ENCODE data around the gene POLN.
A peak's percentile ranks its signal among the peaks of the same experiment; 100 is the strongest.
"Not testable (repeated sequence)": the region's sequence is repeated elsewhere in the genome, so short reads cannot be mapped to it uniquely, and the experiment has no call there.

POLN gene

GRCh38 chr4:2231082-2231481 is 10.8 kb downstream of the POLN start:
- Histone ChIP-seq H3K27ac (ENCODE audit: low read length) (no peak overlapping the region), H3K9ac (ENCODE audit: low read length in 2 of 2) (no peak overlapping the region), H3K4me1 (ENCODE audit: control insufficient read depth, insufficient read depth, low read length) (no peaks in the 10 kb centered on the region), H3K4me3 (ENCODE audit: low read length in 2 of 2) (no peak overlapping the region), H3K36me3 (ENCODE audit: control insufficient read depth in 2 of 2, insufficient read depth in 2 of 2, low read length in 2 of 2) (peaks cover 7 to 8% of the 10 kb centered on the region in 2 donors), H3K9me3 (ENCODE audit: control insufficient read depth in 2 of 2, low read length in 2 of 2) (no peaks in the 10 kb centered on the region), H3K27me3 (ENCODE audit: control insufficient read depth in 1 of 2, insufficient read depth in 2 of 2, low read length in 2 of 2) (no peaks in the 10 kb centered on the region)

- no peaks in the 10 kb centered on the region for H3K9me3 ChIP-seq (ENCODE audit: control insufficient read depth in 2 of 2, low read length in 2 of 2)
- no peaks in the 10 kb centered on the region for H3K27me3 ChIP-seq (ENCODE audit: control insufficient read depth in 1 of 2, insufficient read depth in 2 of 2, low read length in 2 of 2)
- H3K4me1 ChIP-seq (ENCODE audit: control insufficient read depth, insufficient read depth, low read length) = no peaks in the 10 kb centered on the region
- H3K9ac ChIP-seq (ENCODE audit: low read length in 2 of 2) = no peak overlapping the region
- peaks cover 4 to 15% of the 10 kb centered on the region in 2 donors for H3K36me3 ChIP-seq (ENCODE audit: control insufficient read depth in 2 of 2, insufficient read depth in 2 of 2, low read length in 2 of 2)
- no peak overlapping the region for H3K4me3 ChIP-seq (ENCODE audit: low read length in 2 of 2)
- H3K27ac ChIP-seq (ENCODE audit: low read length) = no peak overlapping the region
These were observed 15.7 kb downstream of the POLN start for GRCh38 chr4:2226261-2226660.

GRCh38 chr4:2222838-2223237 is 19.1 kb downstream of the POLN start:
- Histone ChIP-seq H3K36me3 (ENCODE audit: control insufficient read depth in 2 of 2, insufficient read depth in 2 of 2, low read length in 2 of 2) (peaks cover 4 to 15% of the 10 kb centered on the region in 2 donors), H3K9me3 (ENCODE audit: control insufficient read depth in 2 of 2, low read length in 2 of 2) (no peaks in the 10 kb centered on the region), H3K27me3 (ENCODE audit: control insufficient read depth in 1 of 2, insufficient read depth in 2 of 2, low read length in 2 of 2) (no peaks in the 10 kb centered on the region), H3K4me3 (ENCODE audit: low read length in 2 of 2) (no peak overlapping the region), H3K27ac (ENCODE audit: low read length) (no peak overlapping the region), H3K4me1 (ENCODE audit: control insufficient read depth, insufficient read depth, low read length) (peaks cover 3% of the 10 kb centered on the region), H3K9ac (ENCODE audit: low read length in 2 of 2) (no peak overlapping the region)

- H3K27ac ChIP-seq (ENCODE audit: low read length); H3K27me3 ChIP-seq (ENCODE audit: control insufficient read depth in 1 of 2, insufficient read depth in 2 of 2, low read length in 2 of 2); H3K9me3 ChIP-seq (ENCODE audit: control insufficient read depth in 2 of 2, low read length in 2 of 2); H3K4me1 ChIP-seq (ENCODE audit: control insufficient read depth, insufficient read depth, low read length); H3K4me3 ChIP-seq (ENCODE audit: low read length in 2 of 2); H3K9ac ChIP-seq (ENCODE audit: low read length in 2 of 2): not testable (repeated sequence)
- H3K36me3 ChIP-seq (ENCODE audit: control insufficient read depth in 2 of 2, insufficient read depth in 2 of 2, low read length in 2 of 2) = peaks cover 4 to 11% of the 10 kb centered on the region in 2 donors
These were observed 20.5 kb downstream of the POLN start for GRCh38 chr4:2221378-2221777.

GRCh38 chr4:2220016-2220630 is 21.8 kb downstream of the POLN start:
- Histone ChIP-seq H3K4me3 (ENCODE audit: low read length in 2 of 2) (no peak overlapping the region), H3K4me1 (ENCODE audit: control insufficient read depth, insufficient read depth, low read length) (peaks cover 3% of the 10 kb centered on the region), H3K9me3 (ENCODE audit: control insufficient read depth in 2 of 2, low read length in 2 of 2) (no peaks in the 10 kb centered on the region), H3K27me3 (ENCODE audit: control insufficient read depth in 1 of 2, insufficient read depth in 2 of 2, low read length in 2 of 2) (no peaks in the 10 kb centered on the region), H3K9ac (ENCODE audit: low read length in 2 of 2) (peak overlapping the region in 1 of 2 donors; percentile 13), H3K36me3 (ENCODE audit: control insufficient read depth in 2 of 2, insufficient read depth in 2 of 2, low read length in 2 of 2) (peaks cover 4 to 11% of the 10 kb centered on the region in 2 donors), H3K27ac (ENCODE audit: low read length) (no peak overlapping the region)

GRCh38 chr4:2219233-2219760 is 22.6 kb downstream of the POLN start:
- H3K9ac ChIP-seq (ENCODE audit: low read length in 2 of 2) = no peak overlapping the region
- no peaks in the 10 kb centered on the region for H3K27me3 ChIP-seq (ENCODE audit: control insufficient read depth in 1 of 2, insufficient read depth in 2 of 2, low read length in 2 of 2)
- no peaks in the 10 kb centered on the region for H3K9me3 ChIP-seq (ENCODE audit: control insufficient read depth in 2 of 2, low read length in 2 of 2)
- peaks cover 4 to 11% of the 10 kb centered on the region in 2 donors for H3K36me3 ChIP-seq (ENCODE audit: control insufficient read depth in 2 of 2, insufficient read depth in 2 of 2, low read length in 2 of 2)
- no peak overlapping the region for H3K4me3 ChIP-seq (ENCODE audit: low read length in 2 of 2)
- peaks cover 3% of the 10 kb centered on the region for H3K4me1 ChIP-seq (ENCODE audit: control insufficient read depth, insufficient read depth, low read length)
- no peak overlapping the region for H3K27ac ChIP-seq (ENCODE audit: low read length)

GRCh38 chr4:2218436-2218835 is 23.5 kb downstream of the POLN start:
- H3K9me3 ChIP-seq (ENCODE audit: control insufficient read depth in 2 of 2, low read length in 2 of 2) = no peaks in the 10 kb centered on the region
- no peak overlapping the region for H3K27ac ChIP-seq (ENCODE audit: low read length)

GRCh38 chr4:2217726-2218125 is 24.2 kb downstream of the POLN start:
- Histone ChIP-seq H3K4me3 (ENCODE audit: low read length in 2 of 2) (no peak overlapping the region), H3K9ac (ENCODE audit: low read length in 2 of 2) (no peak overlapping the region), H3K36me3 (ENCODE audit: control insufficient read depth in 2 of 2, insufficient read depth in 2 of 2, low read length in 2 of 2) (peaks cover 0 to 2% of the 10 kb centered on the region in 2 donors), H3K27me3 (ENCODE audit: control insufficient read depth in 1 of 2, insufficient read depth in 2 of 2, low read length in 2 of 2) (no peaks in the 10 kb centered on the region), H3K4me1 (ENCODE audit: control insufficient read depth, insufficient read depth, low read length) (peaks cover 3% of the 10 kb centered on the region), H3K27ac (ENCODE audit: low read length) (no peak overlapping the region), H3K9me3 (ENCODE audit: control insufficient read depth in 2 of 2, low read length in 2 of 2) (no peaks in the 10 kb centered on the region)

More at GRCh38 chr4:2218436-2218835, 23.5 kb downstream of the POLN start:
- Histone ChIP-seq H3K4me3 (ENCODE audit: low read length in 2 of 2) (no peak overlapping the region), H3K4me1 (ENCODE audit: control insufficient read depth, insufficient read depth, low read length) (peaks cover 3% of the 10 kb centered on the region), H3K9ac (ENCODE audit: low read length in 2 of 2) (no peak overlapping the region), H3K36me3 (ENCODE audit: control insufficient read depth in 2 of 2, insufficient read depth in 2 of 2, low read length in 2 of 2) (peaks cover 1 to 9% of the 10 kb centered on the region in 2 donors), H3K27me3 (ENCODE audit: control insufficient read depth in 1 of 2, insufficient read depth in 2 of 2, low read length in 2 of 2) (no peaks in the 10 kb centered on the region)

GRCh38 chr4:2212831-2213230 is 29.1 kb downstream of the POLN start:
- no peak overlapping the region for H3K9ac ChIP-seq (ENCODE audit: low read length in 2 of 2)
- no peaks in the 10 kb centered on the region for H3K4me1 ChIP-seq (ENCODE audit: control insufficient read depth, insufficient read depth, low read length)
- H3K36me3 ChIP-seq (ENCODE audit: control insufficient read depth in 2 of 2, insufficient read depth in 2 of 2, low read length in 2 of 2) = no peaks in the 10 kb centered on the region
- H3K4me3 ChIP-seq (ENCODE audit: low read length in 2 of 2) = no peak overlapping the region
- no peaks in the 10 kb centered on the region for H3K27me3 ChIP-seq (ENCODE audit: control insufficient read depth in 1 of 2, insufficient read depth in 2 of 2, low read length in 2 of 2)
- no peak overlapping the region for H3K27ac ChIP-seq (ENCODE audit: low read length)
- no peaks in the 10 kb centered on the region for H3K9me3 ChIP-seq (ENCODE audit: control insufficient read depth in 2 of 2, low read length in 2 of 2)

- H3K27ac ChIP-seq (ENCODE audit: low read length); H3K9ac ChIP-seq (ENCODE audit: low read length in 2 of 2); H3K27me3 ChIP-seq (ENCODE audit: control insufficient read depth in 1 of 2, insufficient read depth in 2 of 2, low read length in 2 of 2); H3K36me3 ChIP-seq (ENCODE audit: control insufficient read depth in 2 of 2, insufficient read depth in 2 of 2, low read length in 2 of 2); H3K4me3 ChIP-seq (ENCODE audit: low read length in 2 of 2); H3K4me1 ChIP-seq (ENCODE audit: control insufficient read depth, insufficient read depth, low read length); H3K9me3 ChIP-seq (ENCODE audit: control insufficient read depth in 2 of 2, low read length in 2 of 2): not testable (repeated sequence)
These were observed 39.1 kb downstream of the POLN start for GRCh38 chr4:2202789-2203188.

- H3K27ac ChIP-seq (ENCODE audit: low read length) = no peak overlapping the region
- peaks cover 6 to 7% of the 10 kb centered on the region in 2 donors for H3K36me3 ChIP-seq (ENCODE audit: control insufficient read depth in 2 of 2, insufficient read depth in 2 of 2, low read length in 2 of 2)
- no peaks in the 10 kb centered on the region for H3K27me3 ChIP-seq (ENCODE audit: control insufficient read depth in 1 of 2, insufficient read depth in 2 of 2, low read length in 2 of 2)
- H3K9me3 ChIP-seq (ENCODE audit: control insufficient read depth in 2 of 2, low read length in 2 of 2) = no peaks in the 10 kb centered on the region
- no peak overlapping the region for H3K9ac ChIP-seq (ENCODE audit: low read length in 2 of 2)
- no peak overlapping the region for H3K4me3 ChIP-seq (ENCODE audit: low read length in 2 of 2)
- no peaks in the 10 kb centered on the region for H3K4me1 ChIP-seq (ENCODE audit: control insufficient read depth, insufficient read depth, low read length)
These were observed 47.4 kb downstream of the POLN start for GRCh38 chr4:2194496-2194895.
